GM13976 (cell line): ENCODE measurements around the gene ABCA7.

Experiments used
- DNase-seq: peaks from one replicate; pipeline ENCODE4 v3.0.0; 2012; ENCODE audit warnings: low spot score
- in situ Hi-C: fragments of 300-500 bp; cut with MboI; formaldehyde crosslinking; loops from one replicate; pipeline ENCODE4 v1.12.0; 2022; ENCODE audit warnings: low sequenced_read_pairs, mixed read lengths, inconsistent platforms; ENCODE audit not compliant: unreplicated experiment
- TF ChIP-seq, protein P1 (sequence below): IDR thresholded peaks from 2 replicates; pipeline ENCODE4 v1.5.1; 2012; ENCODE audit warnings: borderline replicate concordance, mild to moderate bottlenecking; ENCODE audit not compliant: insufficient read depth; ENCODE audit errors: extremely low read depth, missing control alignments, control extremely low read depth

Gene ABCA7

DNA sequence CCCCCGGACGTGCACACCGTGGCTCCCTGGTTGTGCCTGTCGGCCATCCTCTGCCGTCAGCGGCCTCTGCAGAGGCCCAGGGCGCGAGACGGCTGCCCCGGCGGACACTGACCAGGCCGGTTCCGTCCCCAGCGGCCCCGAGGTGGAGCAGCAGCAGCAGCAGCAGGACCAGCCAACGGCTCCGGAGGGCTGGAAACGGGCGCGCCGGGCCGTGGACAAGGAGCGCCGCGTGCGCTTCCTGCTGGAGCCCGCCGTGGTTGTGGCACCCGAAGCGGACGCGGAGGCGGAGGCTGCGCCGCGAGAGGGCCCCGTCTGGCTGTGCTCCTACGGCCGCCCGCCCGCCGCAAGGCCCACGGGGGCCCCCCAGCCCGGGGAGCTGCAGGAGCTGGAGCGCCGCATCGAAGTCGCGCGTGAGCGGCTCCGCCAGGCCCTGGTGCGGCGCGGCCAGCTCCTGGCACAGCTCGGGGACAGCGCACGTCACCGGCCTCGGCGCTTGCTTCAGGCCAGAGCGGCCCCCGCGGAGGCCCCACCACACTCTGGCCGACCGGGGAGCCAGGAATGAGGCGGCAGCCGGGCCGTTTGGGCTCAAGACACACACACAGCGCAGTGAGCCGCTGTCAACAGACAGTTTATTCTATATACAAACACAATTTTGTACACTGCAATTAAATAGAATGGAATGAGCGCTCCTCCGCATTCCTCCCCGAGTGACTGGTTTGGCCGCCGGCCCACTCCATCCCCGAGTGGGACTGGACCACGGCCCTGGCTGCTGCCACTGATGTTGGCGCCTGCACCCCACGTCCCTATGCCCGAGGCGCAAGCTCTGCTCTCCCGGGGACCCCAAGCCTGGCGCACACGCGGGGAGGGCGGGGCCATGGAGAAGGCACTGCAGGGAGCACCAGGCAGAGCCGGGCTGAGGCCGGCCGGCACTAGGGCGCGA lies 30.6 kb upstream of the ABCA7 start:
- no peak for DNase-seq
- in situ Hi-C loops = no loop called here
- TF ChIP-seq, protein P1, sequence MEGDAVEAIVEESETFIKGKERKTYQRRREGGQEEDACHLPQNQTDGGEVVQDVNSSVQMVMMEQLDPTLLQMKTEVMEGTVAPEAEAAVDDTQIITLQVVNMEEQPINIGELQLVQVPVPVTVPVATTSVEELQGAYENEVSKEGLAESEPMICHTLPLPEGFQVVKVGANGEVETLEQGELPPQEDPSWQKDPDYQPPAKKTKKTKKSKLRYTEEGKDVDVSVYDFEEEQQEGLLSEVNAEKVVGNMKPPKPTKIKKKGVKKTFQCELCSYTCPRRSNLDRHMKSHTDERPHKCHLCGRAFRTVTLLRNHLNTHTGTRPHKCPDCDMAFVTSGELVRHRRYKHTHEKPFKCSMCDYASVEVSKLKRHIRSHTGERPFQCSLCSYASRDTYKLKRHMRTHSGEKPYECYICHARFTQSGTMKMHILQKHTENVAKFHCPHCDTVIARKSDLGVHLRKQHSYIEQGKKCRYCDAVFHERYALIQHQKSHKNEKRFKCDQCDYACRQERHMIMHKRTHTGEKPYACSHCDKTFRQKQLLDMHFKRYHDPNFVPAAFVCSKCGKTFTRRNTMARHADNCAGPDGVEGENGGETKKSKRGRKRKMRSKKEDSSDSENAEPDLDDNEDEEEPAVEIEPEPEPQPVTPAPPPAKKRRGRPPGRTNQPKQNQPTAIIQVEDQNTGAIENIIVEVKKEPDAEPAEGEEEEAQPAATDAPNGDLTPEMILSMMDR = no peak

DNA sequence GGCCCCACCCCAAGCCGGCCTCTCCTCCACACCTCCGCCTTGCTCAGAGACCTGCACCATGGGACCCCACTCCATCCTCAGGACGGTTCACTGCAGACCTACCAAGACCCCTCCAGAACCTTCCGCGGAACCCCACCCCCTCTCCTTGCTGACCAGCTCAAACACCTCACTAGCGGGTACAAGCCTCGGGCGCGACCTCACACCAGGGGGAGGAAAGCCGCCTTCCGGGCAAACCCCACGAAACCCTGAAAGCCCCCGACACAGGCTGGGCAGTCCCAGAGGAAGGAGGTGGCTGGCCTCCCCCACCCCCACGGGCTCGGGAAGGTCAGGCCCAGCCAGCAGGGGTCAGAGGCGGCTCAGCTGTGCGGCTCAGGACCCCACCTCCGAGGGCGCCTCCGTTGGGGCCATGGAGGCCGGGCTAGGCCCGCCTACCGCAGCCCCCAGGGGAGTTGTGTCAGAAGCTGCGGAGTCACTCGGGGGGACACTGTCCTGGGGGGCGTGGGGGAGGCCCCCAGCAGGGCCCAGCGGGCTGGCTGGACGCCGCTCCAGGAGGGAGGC lies 29.8 kb upstream of the ABCA7 start:
- in situ Hi-C loops = no loop called here
- TF ChIP-seq, protein P1 = no peak
- no peak for DNase-seq

DNA sequence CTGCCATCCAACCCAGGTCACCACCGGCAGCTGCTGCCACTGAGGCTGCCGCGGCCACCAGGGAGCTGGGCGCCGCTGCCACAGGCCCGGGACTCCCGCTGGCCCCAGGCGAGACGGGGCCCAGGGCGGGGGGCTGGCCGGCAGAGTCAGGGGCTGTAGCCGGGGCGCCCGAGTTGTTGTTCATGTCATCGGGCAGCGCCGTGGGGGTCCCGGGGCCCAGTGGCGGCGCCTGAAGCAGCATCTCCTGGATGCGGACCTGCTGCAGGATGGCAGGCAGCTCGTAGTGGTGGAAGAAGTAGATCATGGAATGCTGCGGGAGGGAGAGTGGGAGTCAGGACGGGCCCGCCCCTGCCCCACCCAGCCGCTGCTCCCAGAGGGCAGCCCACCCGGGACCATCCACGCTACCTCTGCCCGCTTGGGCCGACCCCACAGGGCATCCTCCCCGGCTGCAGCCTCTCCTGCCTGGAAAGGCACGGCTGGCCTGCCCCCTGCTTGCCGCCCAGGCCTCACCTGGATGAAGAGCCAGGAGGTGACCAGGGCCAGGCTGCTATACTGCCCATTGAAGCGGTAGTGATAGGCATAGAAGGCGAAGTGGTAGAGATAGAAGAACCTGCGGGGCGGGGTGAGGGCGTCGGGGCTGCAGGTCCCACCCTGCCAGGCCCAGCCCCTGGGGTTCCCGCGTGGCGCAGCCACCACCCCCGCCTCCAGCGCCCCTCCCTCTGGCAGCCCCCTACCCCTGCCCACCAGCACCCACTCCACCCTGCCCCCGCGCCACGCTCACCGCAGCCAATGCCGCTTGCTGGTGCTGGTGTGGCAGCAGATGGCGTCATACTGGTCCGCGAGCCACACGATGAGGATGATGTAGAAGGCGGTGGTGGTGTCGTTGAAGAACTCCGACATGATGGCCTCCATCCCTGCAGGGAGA lies 29.1 kb upstream of the ABCA7 start:
- TF ChIP-seq, protein P1 = no peak
- no peak for DNase-seq

DNA sequence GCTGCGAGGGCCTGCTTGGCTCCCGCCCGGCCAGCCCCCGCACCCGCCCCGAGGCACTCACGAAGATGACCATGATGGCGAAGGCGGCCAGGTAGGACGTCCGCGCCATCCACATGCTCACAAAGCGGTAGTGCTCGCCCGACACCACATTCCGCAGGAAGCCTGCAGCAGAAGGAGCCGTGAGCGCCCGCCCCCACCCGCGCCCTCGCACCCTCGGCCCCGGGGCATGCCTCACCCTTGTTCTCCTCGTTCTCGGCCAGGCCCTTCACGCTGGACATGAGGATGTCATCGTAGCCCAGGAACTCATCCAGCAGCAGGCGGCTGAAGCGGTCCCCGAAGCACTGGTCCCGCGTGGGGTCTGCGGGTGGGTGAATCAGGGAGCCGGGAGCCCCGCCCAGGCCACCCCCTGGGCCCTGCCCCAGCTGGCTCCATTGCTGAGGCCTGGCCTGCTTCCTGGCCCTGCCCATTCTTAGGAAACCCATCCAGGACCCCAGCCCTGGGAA lies 28.0 kb upstream of the ABCA7 start:
- in situ Hi-C loops = no loop called here
- TF ChIP-seq, protein P1 = no peak
- no peak for DNase-seq

More for the DNA sequence above, 29.1 kb upstream of the ABCA7 start:
- in situ Hi-C loops = no loop called here

DNA sequence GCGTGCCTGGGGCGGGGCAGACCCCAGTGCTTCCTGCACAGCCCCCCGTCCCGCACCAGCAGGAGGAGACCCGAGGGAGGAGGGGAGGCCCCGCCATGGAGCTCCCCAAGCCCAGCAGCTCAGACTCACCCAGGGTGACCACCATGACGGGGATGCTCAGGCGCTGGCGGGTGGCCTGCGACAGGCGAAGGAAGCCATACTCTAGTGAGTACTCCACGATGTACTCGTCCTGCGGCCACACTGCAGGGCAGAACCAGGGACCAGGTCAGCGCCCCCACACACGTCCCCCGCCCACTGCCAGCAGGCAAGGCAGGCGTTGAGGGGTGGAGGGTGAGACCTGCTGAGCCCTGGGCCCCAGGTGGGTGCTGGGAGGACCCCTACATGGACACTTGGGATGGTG lies 27.6 kb upstream of the ABCA7 start:
- DNase-seq = no peak
- in situ Hi-C loops = no loop called here
- TF ChIP-seq, protein P1 = no peak

DNA sequence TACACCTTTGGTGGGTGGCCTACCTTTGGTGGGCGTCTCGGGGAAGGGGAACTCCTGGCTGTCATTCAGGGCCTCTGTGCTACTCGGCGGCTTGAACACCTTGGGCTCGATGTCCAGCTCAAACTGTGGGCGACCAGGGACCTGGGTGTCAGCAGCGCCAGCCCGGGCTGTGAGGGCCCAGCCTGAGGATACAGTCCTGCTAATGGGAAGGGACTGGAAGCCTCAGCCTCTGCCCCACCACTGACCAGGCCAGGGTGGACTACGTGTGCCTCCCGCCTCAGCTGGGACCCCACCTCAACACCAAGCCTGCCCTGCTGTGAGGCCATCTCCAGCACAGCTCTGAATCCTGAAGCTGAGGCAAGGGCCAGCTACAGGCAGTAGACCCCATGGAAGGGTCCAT lies 26.7 kb upstream of the ABCA7 start:
- in situ Hi-C loops = no loop called here
- no peak for DNase-seq
- TF ChIP-seq, protein P1 = no peak
